ENCODE measurements around the gene YWHAB.
A peak's percentile ranks its signal among the peaks of the same experiment; 100 is the strongest.
"Not testable (repeated sequence)": the region's sequence is repeated elsewhere in the genome, so short reads cannot be mapped to it uniquely, and the experiment has no call there.

YWHAB gene

DNA sequence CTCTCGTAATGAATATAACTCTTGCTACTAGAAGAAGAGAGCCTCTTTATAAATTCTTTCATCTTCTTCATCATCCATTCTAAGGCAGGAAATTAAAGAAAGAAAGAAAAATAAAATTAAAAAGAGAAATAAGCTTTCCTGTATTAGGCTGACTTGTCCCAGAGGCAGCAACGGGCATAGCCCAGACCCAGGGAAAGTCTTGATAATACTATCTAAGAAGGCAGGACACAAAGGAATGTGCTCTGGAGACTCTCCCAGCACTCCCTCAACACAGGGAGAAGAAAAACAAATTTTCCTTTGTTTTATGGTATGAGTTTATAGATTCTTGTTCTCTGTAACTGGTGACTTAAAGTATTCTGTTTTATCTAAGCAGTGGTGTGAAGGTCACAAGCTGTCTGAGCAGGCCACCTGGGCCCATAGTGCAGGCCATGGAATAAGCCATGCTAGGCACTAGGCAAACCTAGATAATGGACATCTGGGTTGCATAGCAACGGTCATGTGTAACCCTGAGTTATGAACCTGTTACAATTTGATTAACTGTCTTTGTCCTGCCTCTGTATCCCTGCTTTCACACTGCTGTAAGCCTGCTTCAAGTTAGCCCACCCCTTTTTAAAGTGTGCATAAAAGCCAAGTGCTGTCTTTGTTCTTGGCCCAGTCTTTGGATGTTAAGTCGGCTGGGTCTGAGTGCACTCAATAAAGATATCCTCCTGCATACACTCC lies 22.0 kb upstream of the YWHAB start:
- in situ Hi-C loops (cut with MboI; ENCODE audit: low pct_unique_long_range_greater_than_20kb, low sequenced_read_pairs); DNase-seq: not testable (repeated sequence)

DNA sequence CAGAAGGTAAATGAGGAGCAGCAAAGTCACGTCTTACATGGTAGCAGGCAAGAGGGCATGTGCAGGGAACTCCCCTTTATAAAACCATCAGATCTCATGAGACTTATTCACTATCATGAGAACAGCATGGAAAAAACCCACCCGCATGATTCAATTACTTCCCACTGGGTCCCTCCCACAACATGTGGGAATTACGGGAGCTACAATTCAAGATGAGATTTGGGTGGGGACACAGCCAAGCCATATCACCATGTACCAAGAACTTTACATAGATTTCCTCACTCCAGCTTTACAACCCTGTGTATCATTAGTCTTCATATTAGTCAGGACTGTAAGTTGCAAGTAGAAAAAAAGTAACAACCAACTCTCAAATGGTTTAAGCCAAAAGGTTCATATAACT lies 21.0 kb upstream of the YWHAB start:
- DNase-seq; in situ Hi-C loops (cut with MboI; ENCODE audit: low pct_unique_long_range_greater_than_20kb, low sequenced_read_pairs): not testable (repeated sequence)

DNA sequence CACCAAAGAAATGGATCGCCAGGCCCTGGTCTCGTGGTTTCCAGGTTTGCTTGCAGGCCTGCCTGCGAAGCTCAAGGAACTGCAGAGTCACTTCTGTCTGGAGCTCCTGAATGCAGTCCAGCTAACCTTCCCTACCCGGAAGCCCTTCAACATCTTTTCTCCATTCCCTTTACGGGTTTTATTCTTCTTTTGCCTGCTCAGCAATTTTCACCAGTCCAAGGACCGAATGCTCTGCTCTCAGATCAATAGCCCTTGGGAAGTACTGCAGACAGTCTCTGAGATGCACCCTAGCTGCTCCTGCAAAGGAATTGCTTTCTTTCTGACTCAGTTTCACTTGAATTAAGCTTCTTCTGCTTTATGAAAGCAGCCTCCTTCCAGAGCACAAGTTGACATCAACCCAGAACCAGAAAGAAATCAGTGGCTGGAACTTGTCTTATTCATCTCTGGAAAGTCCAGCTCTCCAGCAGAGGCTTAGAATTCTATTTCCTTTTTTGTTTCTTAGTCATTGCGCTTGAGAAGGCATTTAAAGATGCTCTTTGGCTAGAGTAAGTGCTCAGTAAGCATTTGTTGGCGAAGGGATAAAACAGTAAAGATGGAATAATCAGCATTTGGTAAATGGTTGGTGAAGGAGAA lies 18.7 kb upstream of the YWHAB start:
- in situ Hi-C loops (cut with MboI; ENCODE audit: low pct_unique_long_range_greater_than_20kb, low sequenced_read_pairs): no loop called here
- no peak for DNase-seq

DNA sequence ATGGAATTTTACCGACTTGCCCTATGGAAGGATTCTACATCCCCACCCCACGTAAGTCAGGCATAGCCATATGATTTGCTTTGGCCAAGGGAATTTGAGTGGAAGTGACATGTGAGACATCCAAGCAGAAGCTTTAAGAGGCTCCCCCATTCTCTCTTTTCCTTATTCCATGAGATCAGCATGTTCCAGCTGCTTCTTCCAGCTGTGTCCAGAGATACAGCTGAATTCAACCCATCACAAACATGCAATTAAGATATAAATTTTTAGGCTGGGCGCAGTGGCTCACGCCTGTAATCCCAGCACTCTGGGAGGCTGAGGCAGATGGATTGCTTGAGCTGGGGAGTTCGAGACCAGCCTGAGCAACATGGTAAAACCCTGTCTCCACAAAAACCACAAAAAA lies 16.0 kb upstream of the YWHAB start:
- DNase-seq: no peak
- in situ Hi-C loops (cut with MboI; ENCODE audit: low pct_unique_long_range_greater_than_20kb, low sequenced_read_pairs): no loop called here

DNA sequence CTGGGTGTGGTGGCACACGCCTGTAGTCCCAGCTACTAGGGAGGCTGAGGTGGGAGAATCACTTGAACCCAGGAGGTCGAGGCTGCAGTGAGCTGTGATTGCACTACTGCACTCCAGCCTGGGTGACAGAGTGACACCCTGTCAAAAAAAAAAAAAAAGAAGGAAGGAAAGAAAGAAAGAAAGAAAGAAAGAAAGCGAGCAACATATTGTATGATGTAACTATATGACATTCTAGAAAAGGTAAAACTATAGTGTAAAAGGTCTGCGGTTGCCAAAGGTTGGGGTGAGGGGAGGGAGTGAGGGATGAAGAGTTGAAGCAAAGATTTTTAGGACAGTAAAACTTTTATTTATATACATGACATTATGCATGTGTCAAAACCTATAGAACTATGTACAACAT lies 3.1 kb upstream of the YWHAB start:
- DNase-seq; in situ Hi-C loops (cut with MboI; ENCODE audit: low pct_unique_long_range_greater_than_20kb, low sequenced_read_pairs): not testable (repeated sequence)

DNA sequence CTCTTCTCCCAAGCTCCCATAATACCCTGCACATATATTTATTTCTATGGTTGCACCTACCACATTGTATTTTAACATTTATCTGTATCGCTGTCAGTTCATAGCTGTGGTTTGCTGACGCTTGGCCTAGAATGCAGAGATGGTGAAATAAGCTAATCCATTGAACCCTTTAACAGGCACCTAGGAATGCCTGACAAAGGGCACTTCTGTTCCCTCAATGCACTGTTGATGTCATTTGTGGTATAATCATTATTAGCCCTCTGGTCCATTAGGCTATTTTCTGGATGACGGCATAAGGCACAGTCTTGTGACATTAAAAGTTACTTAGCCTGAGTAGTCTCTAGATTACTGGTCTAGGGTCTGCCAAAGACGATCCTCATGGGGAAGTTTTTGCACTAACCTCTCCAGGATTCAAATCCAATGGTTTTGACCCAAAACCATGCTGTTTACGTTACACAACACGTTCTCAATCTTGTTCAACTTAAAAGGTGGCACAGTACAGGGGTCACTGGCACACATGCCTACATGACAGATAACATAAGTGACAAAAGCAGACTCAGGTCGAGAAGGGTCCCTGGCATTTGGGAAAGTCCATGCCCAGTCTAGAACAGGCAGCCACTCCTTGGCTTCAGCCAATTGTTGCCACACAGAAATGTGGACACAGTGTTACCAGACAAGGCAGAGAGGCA lies 2.1 kb upstream of the YWHAB start:
- DNase-seq: no peak
- in situ Hi-C loops (cut with MboI; ENCODE audit: low pct_unique_long_range_greater_than_20kb, low sequenced_read_pairs): no loop called here

DNA sequence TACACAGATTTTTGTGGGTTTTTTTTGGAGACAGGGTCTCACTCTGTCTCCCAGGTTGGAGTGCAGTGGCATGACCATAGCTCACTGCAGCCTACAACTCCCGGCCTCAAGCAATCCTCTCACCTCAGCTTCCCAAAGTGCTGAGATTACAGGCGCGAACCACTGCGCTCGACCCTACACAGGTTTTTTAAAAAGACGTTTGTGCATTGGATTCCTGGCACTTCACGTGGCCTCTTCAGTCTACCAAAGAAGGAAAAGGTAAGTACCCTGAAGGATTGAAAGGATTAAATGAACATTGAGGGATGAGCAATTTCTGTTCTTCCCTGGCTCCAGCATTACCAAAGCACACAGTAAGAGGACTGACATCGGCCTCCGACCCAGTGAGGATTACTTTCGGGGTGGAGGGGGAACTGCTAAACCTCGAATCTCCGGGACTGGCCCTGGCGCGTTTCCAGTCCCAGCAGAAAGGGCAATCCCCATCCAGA lies 556 bp upstream of the YWHAB start:
- in situ Hi-C loops (cut with MboI; ENCODE audit: low pct_unique_long_range_greater_than_20kb, low sequenced_read_pairs): no loop called here
- DNase-seq: no peak

DNA sequence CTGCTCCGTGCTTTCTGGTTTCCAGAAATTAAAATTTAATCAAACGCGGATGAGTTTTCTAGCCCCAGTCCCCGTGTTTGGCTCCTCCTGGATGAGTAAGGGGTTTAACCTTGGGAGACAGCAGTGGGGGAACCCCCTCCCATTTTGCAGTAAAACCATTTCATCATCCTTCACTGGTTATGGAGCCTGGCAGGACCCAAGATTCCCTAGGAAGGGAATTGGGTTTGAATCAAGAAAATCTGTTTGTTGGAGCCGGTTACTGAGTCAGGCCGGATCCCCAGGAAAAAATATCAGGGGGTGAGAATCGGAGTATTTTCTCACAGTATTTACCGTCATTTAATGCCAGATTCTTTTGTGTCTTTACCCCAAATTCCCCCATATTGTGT lies 754 bp downstream of the YWHAB start:
- peak; percentile 12 for DNase-seq
- in situ Hi-C loops (cut with MboI; ENCODE audit: low pct_unique_long_range_greater_than_20kb, low sequenced_read_pairs): no loop called here

DNA sequence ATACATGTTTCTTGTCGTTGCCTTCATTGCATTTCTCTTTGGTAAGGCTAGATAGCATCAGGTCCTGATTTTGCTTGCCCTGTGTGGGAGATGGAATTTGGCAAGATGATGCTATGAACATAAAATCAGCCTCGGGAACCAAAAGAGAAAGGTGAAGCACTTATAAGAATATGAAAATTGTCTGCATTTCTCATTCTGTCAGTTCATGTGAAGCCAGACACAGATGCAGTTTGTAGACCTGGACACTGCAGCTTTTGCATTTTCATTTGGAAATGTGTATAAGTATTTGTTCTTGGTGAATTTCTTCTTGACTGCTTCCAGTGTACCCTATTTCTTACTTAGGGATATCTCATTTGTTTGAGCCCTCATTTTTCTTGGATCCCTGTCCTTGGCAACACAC lies 1.3 kb downstream of the YWHAB start:
- in situ Hi-C loops (cut with MboI; ENCODE audit: low pct_unique_long_range_greater_than_20kb, low sequenced_read_pairs): no loop called here
- no peak for DNase-seq

DNA sequence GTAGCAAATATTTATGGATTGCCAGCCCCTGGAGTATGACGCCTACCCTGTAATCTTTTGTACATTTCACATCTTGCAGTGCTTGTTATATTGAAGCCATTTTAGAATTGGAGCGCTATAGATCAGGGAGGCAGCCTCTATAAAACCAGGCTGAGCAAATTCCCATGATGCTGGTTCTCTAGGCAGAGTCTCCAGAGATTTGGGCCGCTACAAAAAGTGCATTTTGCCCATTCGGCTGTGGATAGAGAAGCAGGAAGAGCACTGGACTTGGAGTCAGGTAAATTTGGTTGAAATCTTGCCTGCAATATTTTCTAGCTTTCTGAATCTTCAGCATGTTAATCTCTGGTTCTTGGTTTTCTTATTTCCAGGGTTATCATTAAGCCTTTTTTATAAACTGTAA lies 2.0 kb downstream of the YWHAB start:
- DNase-seq: no peak
- in situ Hi-C loops (cut with MboI; ENCODE audit: low pct_unique_long_range_greater_than_20kb, low sequenced_read_pairs): no loop called here

DNA sequence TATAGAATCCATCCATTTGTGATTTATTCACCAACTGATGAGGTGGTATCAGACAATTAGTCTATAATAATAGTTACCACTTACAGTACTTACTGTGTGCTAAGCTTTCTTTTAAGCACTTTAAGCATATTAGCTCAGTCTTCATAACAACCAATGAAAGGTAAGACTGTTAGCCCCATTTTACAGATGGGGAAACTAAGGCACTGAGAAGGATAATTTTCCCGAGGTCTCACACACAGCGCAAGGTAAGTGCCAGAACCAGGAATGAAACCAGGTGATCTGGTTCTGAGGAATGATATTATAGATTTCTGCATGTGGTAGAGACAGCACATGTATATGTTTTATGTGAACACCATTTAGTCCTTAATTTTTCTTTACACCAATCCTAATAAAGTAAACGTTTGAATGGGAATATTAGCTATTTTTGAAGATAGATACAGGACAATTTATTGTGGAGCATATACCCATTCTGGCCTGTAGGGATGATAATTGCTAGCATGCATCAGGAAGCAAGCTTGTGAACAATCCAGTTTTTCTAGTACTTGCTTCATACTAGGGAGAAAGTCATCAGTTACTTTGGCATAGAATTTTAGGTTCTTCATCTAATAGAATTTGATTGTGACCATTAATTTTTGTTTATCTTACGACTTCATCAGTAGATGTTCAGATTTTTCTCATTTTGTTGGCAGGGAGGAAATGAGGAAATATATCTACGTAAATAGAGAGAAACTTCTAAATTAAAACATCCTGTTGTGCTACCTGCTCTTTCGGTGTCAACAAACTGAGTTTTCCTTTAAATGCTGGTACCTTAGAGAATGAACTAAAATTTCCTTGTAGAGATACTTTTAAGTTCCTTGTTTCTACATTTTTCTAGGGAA lies 3.0 kb downstream of the YWHAB start:
- in situ Hi-C loops (cut with MboI; ENCODE audit: low pct_unique_long_range_greater_than_20kb, low sequenced_read_pairs): no loop called here
- no peak for DNase-seq

DNA sequence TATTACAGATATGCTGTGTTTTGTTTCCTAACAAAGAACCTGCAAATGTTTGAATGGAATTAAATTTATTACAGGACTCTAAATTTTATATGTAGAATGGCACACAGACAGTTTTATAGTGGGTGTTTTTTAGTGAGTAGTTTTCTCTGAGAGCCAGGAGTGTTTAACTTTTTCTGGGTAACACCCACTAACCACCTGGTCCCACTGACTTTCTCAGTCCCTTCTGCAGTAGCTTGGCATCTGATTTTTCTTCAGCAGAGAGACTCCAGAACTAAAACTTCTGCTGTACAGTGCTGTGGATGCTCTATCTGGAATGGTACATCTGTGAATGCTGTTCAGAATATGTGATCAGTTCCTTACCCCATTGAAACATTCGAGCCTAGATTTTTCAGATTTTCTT lies 6.3 kb downstream of the YWHAB start:
- no peak for DNase-seq
- in situ Hi-C loops (cut with MboI; ENCODE audit: low pct_unique_long_range_greater_than_20kb, low sequenced_read_pairs): no loop called here

DNA sequence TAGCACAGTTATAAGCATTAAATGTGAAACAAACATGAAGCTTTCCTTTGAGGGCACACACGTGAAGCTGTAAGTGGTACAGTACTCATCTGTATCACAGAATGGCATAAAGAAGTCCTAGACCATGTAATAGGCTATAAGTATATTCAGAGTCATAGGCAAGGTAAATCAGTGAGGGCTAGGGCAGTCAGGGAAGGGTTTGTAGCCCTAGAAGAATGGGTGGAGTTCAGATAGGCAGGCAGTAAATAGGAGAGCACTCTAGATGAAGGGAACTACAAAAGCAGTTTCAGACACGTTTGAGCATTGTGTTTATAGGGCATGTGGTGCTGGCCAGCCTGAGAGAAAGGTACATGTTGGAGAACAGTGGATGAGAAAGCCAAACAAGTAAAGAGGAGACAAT lies 9.5 kb downstream of the YWHAB start:
- DNase-seq: no peak
- in situ Hi-C loops (cut with MboI; ENCODE audit: low pct_unique_long_range_greater_than_20kb, low sequenced_read_pairs): no loop called here

DNA sequence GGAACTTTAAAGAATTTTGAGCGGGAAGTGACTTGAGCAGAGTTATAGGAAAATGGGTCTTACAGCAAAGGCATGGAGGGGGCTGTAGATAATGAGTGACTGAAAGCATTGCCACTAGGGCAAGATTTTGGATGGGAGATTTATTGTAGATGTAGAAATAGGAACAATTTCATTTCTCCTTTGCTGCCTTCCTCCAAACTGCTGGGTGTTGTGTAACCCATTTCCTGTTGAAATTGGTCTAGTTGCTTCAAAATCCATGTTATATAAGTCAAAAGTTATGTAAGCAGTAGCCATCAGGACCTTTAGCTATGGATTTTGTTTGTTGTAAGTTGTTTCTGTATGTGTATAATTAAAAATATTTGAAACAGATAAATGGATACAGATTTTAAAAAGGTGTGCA lies 11.1 kb downstream of the YWHAB start:
- in situ Hi-C loops (cut with MboI; ENCODE audit: low pct_unique_long_range_greater_than_20kb, low sequenced_read_pairs): no loop called here

DNA sequence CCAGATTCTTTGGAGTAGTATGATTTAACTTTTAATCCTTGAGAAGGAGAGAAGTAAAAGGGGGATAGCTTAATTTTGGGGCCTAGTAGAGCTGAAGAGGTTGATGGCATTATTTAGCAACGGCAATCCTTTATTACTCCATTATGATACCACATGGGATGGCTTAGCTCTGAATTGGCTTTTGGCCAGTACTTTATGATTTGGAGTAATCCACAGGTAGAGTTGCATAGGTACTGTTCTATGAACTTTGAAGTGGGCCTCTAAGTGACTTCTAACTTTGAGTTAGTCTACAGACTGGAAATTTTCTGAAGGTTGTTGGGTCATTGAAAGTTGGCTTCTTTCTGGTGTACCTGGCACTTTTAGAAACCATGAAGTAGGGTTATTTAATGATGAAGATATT lies 11.6 kb downstream of the YWHAB start:
- no peak for DNase-seq
- in situ Hi-C loops (cut with MboI; ENCODE audit: low pct_unique_long_range_greater_than_20kb, low sequenced_read_pairs): no loop called here

More for the DNA sequence above, 11.1 kb downstream of the YWHAB start:
- DNase-seq: peak; percentile 59

DNA sequence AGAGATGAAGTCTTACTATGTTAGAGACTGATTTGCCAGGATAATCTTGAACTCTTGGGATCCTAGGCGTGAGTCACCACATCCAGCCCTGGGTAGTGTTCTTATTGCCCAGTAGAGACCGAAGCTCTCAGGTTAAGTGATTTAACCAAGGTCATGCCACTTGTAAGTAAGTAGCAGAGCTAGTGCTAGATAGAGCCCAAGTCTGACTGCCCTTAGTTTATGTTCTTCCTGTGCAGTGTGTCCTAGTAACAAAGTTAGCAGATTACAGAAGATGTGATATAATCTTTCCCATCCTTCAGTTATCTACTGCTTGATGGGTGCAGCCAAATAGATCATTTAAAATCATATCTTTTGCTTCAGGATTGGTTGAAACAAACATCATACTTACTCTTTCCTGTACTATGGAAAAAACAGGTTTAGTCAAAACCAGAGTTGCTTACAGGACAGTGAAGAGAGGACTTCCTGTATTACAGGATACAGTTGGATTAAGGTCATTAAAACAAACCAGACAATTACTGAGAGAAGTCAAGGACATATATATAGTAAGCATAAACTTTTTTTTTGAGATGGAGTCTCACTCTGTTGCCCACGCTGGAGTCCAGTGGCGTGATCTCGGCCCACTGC lies 14.8 kb downstream of the YWHAB start:
- in situ Hi-C loops (cut with MboI; ENCODE audit: low pct_unique_long_range_greater_than_20kb, low sequenced_read_pairs): no loop called here
- no peak for DNase-seq

DNA sequence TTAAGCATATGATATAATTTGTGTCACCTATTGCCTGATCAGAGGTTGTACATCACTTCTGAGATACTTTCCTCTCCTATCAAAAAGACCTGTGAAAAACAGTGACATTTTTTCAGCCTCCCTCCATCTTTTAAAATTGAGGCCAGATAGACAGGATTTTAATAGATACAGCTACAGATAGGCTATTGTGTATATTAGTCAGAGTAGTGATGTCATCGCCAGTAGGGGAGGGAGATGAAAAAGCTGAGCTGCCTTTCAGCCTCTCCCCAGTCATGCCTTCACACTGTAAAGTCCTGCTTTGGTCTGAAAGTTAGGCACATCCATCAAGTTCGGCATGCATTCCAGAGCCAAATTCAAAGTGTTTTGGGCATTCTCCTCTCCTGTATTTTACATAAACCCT lies 16.5 kb downstream of the YWHAB start:
- in situ Hi-C loops (cut with MboI; ENCODE audit: low pct_unique_long_range_greater_than_20kb, low sequenced_read_pairs): no loop called here
- DNase-seq: no peak

DNA sequence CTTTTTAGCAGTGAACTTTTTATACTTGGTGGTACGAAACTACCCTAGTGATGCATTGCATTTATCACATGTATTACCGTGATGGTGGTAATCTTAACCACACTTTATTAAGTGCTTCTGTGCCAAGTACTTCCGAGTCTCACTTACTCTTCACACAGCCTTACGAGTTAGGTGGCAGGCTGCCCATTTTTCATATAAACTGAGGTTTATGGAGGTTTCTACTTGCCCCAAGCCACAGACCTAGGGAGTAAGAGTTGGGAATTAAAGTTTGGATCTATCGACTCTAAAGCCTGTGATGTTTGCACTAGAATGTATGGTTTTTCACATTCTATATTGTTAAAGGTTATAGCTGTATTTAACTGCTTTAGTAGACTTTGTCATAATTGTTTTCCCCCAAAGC lies 18.9 kb downstream of the YWHAB start:
- in situ Hi-C loops (cut with MboI; ENCODE audit: low pct_unique_long_range_greater_than_20kb, low sequenced_read_pairs): no loop called here
- DNase-seq: no peak

Measured in KBM-7 (cell line).